NT2/D1 (cell line): ENCODE measurements around the gene ARHGAP42.

ENCODE experiments used
- DNase-seq: peaks from one replicate; pipeline ENCODE4 v3.0.0-alpha.2; 2011; ENCODE audit warnings: low read depth, low spot score
- H3K27me3 ChIP-seq: 2 replicates; pipeline ENCODE4 v1.6.0; 2011; ENCODE audit warnings: mild to moderate bottlenecking; ENCODE audit not compliant: insufficient read length, insufficient read depth
- H3K36me3 ChIP-seq: 2 replicates; pipeline ENCODE4 v1.6.1; 2011; ENCODE audit warnings: mild to moderate bottlenecking, low read length, mixed read lengths; ENCODE audit not compliant: insufficient read depth, insufficient read length
- H3K4me1 ChIP-seq: 2 replicates; pipeline ENCODE4 v1.5.1; 2011; ENCODE audit not compliant: insufficient read depth, insufficient read length
- H3K4me3 ChIP-seq: 2 replicates; pipeline ENCODE4 v1.5.1; 2011; ENCODE audit warnings: low read depth; ENCODE audit not compliant: insufficient read length
- H3K9ac ChIP-seq: 2 replicates; pipeline ENCODE4 v1.6.0; 2011; ENCODE audit warnings: low read depth; ENCODE audit not compliant: insufficient read length
- H3K9me3 ChIP-seq: 2 replicates; pipeline ENCODE4 v1.5.1; 2011; ENCODE audit warnings: mild to moderate bottlenecking, low read length; ENCODE audit not compliant: insufficient read depth
- SUZ12 ChIP-seq: IDR thresholded peaks from 2 replicates; pipeline ENCODE4 v1.6.1; 2011; ENCODE audit not compliant: insufficient read length, insufficient read depth; ENCODE audit errors: extremely low read depth
- YY1 ChIP-seq: IDR thresholded peaks from 2 replicates; pipeline ENCODE4 v1.6.1; 2011; ENCODE audit not compliant: insufficient read length, insufficient read depth
- ZNF274 ChIP-seq: IDR thresholded peaks from 2 replicates; pipeline ENCODE4 v1.6.1; 2011; ENCODE audit warnings: mild to moderate bottlenecking, low read depth, low read length

The ARHGAP42 gene

DNA sequence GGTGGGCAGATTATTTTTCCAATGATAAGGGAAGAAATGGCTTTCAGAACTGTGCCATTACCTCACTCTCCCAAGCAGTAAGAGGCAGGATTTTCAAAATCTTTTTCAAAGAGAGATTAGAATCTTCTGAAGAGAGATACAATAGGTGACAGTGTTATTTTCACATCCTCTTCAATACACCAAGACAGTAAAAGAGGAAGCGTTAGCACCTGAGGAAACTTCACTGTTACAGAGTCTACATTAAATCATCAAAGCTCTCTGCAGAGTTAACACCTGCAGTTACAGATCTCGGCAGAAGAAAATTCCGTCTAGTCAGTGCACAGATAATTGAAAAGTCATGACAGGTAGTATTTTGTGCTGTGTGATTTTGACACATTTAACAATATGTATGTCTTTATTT is 297.6 kb downstream of the ARHGAP42 start:
- H3K9ac ChIP-seq = no peak overlapping the region
- DNase-seq = no peak
- H3K9me3 ChIP-seq = no peaks in the 10 kb centered on the region
- H3K36me3 ChIP-seq = no peaks in the 10 kb centered on the region
- H3K27me3 ChIP-seq = no peaks in the 10 kb centered on the region
- H3K4me3 ChIP-seq = no peak overlapping the region
- H3K4me1 ChIP-seq = no peaks in the 10 kb centered on the region
- TF ChIP-seq SUZ12 = no peak
- no peak for TF ChIP-seq ZNF274
- no peak for TF ChIP-seq YY1

DNA sequence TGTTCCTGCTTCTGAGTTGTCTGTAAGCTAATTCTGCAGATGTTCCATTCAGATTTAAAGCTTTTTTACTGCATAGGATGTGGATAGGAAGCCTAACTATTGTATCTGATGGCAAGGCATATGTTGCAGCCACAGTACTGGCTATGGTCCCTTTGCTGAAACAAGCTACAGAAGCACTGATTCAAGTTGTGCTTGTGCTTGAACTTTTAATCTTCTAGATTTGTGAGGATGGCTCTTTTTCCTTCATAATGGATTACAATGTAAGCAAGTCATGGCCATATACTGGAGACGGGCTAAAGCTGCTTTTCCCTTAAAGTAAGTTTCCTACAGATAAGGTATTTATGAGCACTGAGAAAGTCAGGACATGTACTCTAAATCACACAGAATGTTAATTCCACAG is 303.8 kb downstream of the ARHGAP42 start:
- DNase-seq = no peak
- Histone ChIP-seq H3K4me3 (no peak overlapping the region), H3K9ac (no peak overlapping the region), H3K36me3 (no peaks in the 10 kb centered on the region), H3K4me1 (no peaks in the 10 kb centered on the region), H3K27me3 (no peaks in the 10 kb centered on the region), H3K9me3 (no peaks in the 10 kb centered on the region)
- no peak for TF ChIP-seq ZNF274
- TF ChIP-seq YY1 = no peak
- TF ChIP-seq SUZ12 = no peak

DNA sequence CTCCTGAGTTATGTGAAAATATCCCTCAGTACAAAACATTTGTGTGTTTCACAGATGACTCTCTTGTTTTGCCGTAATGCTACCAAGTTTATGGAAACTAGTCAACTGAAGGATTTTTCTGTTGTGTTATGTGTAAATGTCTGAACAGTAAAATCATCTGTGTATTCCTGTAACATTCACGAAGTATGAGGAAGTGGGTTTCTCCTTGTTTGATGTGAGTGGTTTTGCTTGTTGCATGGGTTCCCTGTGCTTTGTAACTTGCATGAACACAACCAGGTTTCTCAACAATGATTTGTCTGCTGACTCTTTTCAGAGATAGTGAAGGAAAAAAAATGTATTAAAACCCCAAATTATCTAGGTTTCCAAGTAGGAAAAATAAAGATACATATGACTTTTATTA is 304.5 kb downstream of the ARHGAP42 start:
- no peak for TF ChIP-seq ZNF274
- H3K36me3 ChIP-seq = no peaks in the 10 kb centered on the region
- no peaks in the 10 kb centered on the region for H3K27me3 ChIP-seq
- no peaks in the 10 kb centered on the region for H3K4me1 ChIP-seq
- no peak overlapping the region for H3K9ac ChIP-seq
- H3K9me3 ChIP-seq = no peaks in the 10 kb centered on the region
- no peak for DNase-seq
- H3K4me3 ChIP-seq = no peak overlapping the region

DNA sequence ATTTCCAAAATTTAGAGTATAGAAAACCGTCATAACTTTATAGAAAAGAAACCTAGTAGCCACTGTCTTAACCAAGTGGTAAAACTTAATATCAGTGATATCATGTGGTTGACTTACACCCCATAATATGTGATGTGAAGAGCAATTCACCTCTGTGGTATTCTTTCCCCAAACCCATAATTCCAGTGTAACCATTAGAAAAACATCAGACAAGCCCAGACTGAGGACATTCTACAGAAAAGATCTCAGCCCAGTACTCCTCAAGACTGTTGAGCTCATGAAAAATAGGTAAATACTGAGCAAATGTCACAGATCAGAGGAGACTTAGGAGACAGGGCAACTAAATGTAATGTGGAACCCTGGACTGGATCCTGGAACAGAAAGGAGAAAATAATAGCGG is 307.9 kb downstream of the ARHGAP42 start:
- TF ChIP-seq ZNF274 (no peak), SUZ12 (no peak), YY1 (no peak)
- no peaks in the 10 kb centered on the region for H3K4me1 ChIP-seq
- DNase-seq = no peak
- no peaks in the 10 kb centered on the region for H3K36me3 ChIP-seq
- H3K9me3 ChIP-seq = no peaks in the 10 kb centered on the region
- H3K27me3 ChIP-seq = no peaks in the 10 kb centered on the region
- H3K4me3 ChIP-seq = no peak overlapping the region
- no peak overlapping the region for H3K9ac ChIP-seq

DNA sequence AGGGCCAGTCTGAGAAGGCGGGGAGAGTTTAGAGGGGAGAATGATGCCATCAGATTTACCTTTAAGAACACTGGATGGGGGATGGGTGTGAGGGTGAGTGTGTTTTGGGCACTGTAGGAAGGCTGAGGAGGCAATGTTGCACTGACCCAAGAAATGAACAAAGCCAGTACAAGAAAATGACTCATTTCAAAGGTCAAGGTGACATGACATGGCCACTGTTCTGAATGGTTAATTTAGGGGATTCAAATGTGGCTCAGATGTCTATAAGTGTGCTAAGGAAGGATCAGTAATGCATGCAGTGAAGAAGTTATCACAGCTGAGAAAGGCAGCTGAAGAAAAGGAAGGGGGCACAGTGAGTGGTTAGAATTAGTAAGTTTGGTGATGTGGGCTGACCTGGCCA is 312.7 kb downstream of the ARHGAP42 start:
- Histone ChIP-seq H3K36me3 (no peaks in the 10 kb centered on the region), H3K9ac (no peak overlapping the region), H3K4me3 (no peak overlapping the region), H3K9me3 (no peaks in the 10 kb centered on the region), H3K4me1 (no peaks in the 10 kb centered on the region), H3K27me3 (no peaks in the 10 kb centered on the region)
- no peak for DNase-seq
- no peak for TF ChIP-seq YY1
- no peak for TF ChIP-seq SUZ12
- TF ChIP-seq ZNF274 = no peak

GRCh38 chr11:101003468-101003867 is 316.4 kb downstream of the ARHGAP42 start:
- Histone ChIP-seq H3K4me1 (no peaks in the 10 kb centered on the region), H3K9me3 (no peaks in the 10 kb centered on the region), H3K36me3 (no peaks in the 10 kb centered on the region), H3K4me3 (no peak overlapping the region), H3K27me3 (no peaks in the 10 kb centered on the region), H3K9ac (no peak overlapping the region)
- no peak for DNase-seq
- TF ChIP-seq ZNF274 (no peak), SUZ12 (no peak), YY1 (no peak)

DNA sequence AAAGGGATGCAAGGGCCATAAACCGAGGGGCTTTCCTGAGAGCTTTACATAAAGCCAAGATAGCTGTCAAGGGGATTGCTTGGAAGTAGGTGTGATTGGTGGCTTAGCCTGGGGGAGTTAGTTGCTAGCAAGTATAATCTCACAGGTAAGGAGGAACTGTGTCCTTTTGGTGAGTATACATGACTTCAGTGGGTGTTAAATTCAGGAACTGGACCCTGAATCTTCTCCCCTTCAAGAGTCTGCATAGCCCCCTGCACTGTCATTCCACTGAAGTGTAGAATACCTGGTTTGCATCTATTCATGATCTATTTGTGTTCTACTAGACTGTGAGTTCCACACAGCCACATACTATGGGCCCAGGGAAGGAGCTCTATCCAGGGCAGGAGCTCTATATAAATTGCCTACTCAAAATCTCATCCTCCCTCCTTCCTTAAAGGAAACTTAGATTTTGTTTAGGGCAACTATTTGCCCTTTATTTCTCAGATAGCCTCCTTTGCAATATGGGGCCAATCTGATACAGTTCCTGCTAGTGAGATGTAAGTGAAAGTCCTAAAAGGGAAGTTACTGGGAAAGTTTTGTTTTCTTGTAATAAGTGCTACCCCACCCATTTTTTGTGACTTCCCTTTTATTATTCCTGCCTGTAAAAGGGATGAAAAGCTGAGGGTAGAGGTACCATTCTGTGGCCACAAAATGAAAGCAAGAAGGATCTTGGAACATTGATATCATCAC is 322.0 kb downstream of the ARHGAP42 start:
- H3K4me1 ChIP-seq = no peaks in the 10 kb centered on the region
- no peaks in the 10 kb centered on the region for H3K36me3 ChIP-seq
- no peak for DNase-seq
- H3K9me3 ChIP-seq = no peaks in the 10 kb centered on the region
- no peak overlapping the region for H3K9ac ChIP-seq
- H3K27me3 ChIP-seq = no peaks in the 10 kb centered on the region
- no peak for TF ChIP-seq SUZ12
- no peak for TF ChIP-seq ZNF274
- TF ChIP-seq YY1 = no peak
- no peak overlapping the region for H3K4me3 ChIP-seq

GRCh38 chr11:101009690-101010055 is 322.6 kb downstream of the ARHGAP42 start:
- no peak for DNase-seq
- Histone ChIP-seq H3K4me1 (no peaks in the 10 kb centered on the region), H3K36me3 (no peaks in the 10 kb centered on the region), H3K27me3 (no peaks in the 10 kb centered on the region), H3K4me3 (no peak overlapping the region), H3K9me3 (no peaks in the 10 kb centered on the region), H3K9ac (no peak overlapping the region)
- TF ChIP-seq ZNF274 (no peak), SUZ12 (no peak), YY1 (no peak)
